Kidney epithelial cell (primary cell): ENCODE results near the gene DCAF5. TPM values are rescaled to one million over a fixed set of nuclear protein-coding genes. Genes with fewer than 3 reads are reported as not detected.

Experiments used
- DNase-seq: peaks from one replicate; pipeline ENCODE4 v3.0.0-alpha.2; 2010; ENCODE audit warnings: low read depth
- H3K27me3 ChIP-seq: 2 replicates; pipeline ENCODE4 v1.6.0; 2011; ENCODE audit warnings: low read length; ENCODE audit not compliant: control insufficient read depth, insufficient read depth
- H3K36me3 ChIP-seq: 2 replicates; pipeline ENCODE4 v1.5.1; 2011; ENCODE audit warnings: low read length; ENCODE audit not compliant: control insufficient read depth, insufficient read depth
- H3K4me3 ChIP-seq: 2 replicates; pipeline ENCODE4 v1.5.1; 2011; ENCODE audit warnings: low read depth, mild to moderate bottlenecking, control low read depth, low read length
- CTCF ChIP-seq: IDR thresholded peaks from 2 replicates; pipeline ENCODE4 v1.5.1; 2011; ENCODE audit warnings: mild to moderate bottlenecking, moderate library complexity, low read length, control low read depth, inconsistent platforms; ENCODE audit not compliant: insufficient read depth, poor library complexity, severe bottlenecking
- total RNA-seq: library from RNA; depleted of rRNA; stranded (reverse); fragments of >200 nt; gene quantifications from 2 replicates; pipeline ENCODE4 v1.2.3, GENCODE V29; 2015

The DCAF5 gene
- total RNA-seq, 1 donor from 2014 or later, result 23.6 TPM

DNA sequence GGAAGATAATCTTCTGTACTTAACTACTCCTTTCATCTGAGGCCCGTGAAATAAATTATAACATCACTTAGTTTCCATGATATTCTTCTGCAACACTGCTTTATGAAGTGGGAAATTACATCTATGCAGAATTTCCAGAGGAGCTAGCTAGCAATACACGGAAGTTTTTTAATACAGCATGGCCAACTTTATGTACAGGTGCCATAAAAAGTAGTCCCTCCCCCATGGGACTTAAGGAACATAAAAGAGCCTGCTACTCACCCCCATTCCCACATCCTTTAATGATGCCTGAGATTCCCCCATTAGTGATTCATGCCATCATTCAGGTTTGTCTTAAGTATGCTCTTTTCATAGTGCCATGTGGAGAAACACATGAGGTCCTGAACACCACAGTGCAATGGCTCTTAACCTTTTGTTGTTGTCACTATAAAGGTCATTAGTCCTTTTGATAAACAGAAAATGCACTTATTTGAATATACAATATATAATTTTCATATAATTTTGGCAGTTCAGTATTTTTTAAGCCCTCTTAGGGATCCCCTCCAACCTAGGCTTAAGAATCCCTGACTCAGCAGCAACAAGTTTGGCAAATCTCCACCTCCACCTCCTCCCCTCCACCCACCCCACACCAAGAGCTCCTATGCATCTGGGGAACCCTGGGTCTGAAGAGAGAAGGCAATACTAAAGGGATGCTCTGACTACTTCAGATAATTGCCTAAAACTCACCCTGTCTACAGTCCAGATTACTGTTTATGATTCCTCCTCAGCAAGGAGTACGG, 37.3 kb downstream of the DCAF5 start:
- DNase-seq, result no peak
- Histone ChIP-seq H3K4me3 (no peak overlapping the region), H3K36me3 (peaks cover 4% of the 10 kb centered on the region), H3K27me3 (no peaks in the 10 kb centered on the region)
- no peak for TF ChIP-seq CTCF

GRCh38 chr14:69114763-69115162, 38.2 kb downstream of the DCAF5 start:
- no peak for TF ChIP-seq CTCF
- no peak overlapping the region for H3K4me3 ChIP-seq
- DNase-seq, result no peak
- H3K27me3 ChIP-seq, result no peaks in the 10 kb centered on the region
- H3K36me3 ChIP-seq, result peaks cover 4% of the 10 kb centered on the region

DNA sequence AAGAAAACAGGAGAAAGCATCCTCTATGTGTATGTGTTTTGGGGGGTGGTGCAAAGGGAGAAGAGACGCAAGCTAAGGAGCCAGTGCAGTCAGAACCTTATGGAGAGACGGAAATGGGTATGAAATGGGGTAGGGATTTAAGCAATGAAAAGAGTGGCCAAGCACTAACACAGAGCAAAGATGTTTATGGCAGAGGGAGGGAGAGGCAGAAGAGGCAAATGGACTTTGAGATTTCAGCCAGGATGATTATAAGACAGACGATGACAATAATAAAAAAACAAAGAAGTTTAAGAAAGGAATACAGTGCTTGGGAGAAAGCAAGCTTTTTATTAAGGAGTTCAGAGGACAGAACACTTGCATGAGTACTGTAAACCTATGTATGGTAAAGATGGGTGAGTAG, 44.6 kb downstream of the DCAF5 start:
- Histone ChIP-seq H3K36me3 (peaks cover 1% of the 10 kb centered on the region), H3K4me3 (no peak overlapping the region), H3K27me3 (no peaks in the 10 kb centered on the region)
- TF ChIP-seq CTCF, result no peak
- no peak for DNase-seq

- TF ChIP-seq CTCF, result peak; percentile 64
- peaks cover 1% of the 10 kb centered on the region for H3K36me3 ChIP-seq
- DNase-seq, result no peak
- H3K4me3 ChIP-seq, result no peak overlapping the region
- no peaks in the 10 kb centered on the region for H3K27me3 ChIP-seq
Observed at GRCh38 chr14:69107407-69108003, 45.4 kb downstream of the DCAF5 start.

DNA sequence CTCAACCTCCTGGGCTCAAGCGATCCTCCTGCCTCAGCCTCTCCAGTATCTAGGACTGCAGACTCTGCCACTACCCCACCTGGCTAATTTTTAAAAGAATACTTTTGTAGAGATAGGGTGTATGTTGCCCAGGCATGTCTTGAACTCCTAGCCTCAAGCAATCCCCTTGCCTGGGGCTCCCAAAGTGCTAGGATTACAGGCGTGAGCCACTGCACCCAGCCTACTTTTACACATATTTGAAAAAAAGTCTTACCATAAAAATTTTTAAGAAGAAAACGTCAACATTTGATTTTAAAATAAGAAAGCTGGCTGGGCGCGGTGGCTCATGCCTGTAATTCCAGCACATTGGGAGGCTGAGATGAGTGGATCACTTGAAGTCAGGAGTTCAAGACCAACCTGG, 46.5 kb downstream of the DCAF5 start:
- DNase-seq, result no peak
- H3K36me3 ChIP-seq, result peaks cover 1% of the 10 kb centered on the region
- no peak overlapping the region for H3K4me3 ChIP-seq
- H3K27me3 ChIP-seq, result no peaks in the 10 kb centered on the region
- TF ChIP-seq CTCF, result no peak
